Testis (tissue), 3 donors: Measurements from ENCODE around the gene TRIL. TPM values are rescaled to one million over a fixed set of nuclear protein-coding genes. Genes with fewer than 3 reads are reported as not detected.

ENCODE experiments used
- DNase-seq: peaks from one replicate; pipeline ENCODE4 v3.0.0-alpha.2; 2019
- H3K27ac ChIP-seq, 2 donors: fragments of 200-600 bp; sonication (generic); one replicate each; pipeline ENCODE4 v1.5.1; 2019
- H3K27me3 ChIP-seq: fragments of 200-600 bp; sonication (generic); one replicate; pipeline ENCODE4 v1.5.1; 2019
- H3K36me3 ChIP-seq: fragments of 200-600 bp; sonication (generic); one replicate; pipeline ENCODE4 v1.5.1; 2017; ENCODE audit warnings: low read depth; ENCODE audit errors: missing control alignments
- H3K4me1 ChIP-seq: fragments of 200-600 bp; sonication (generic); one replicate; pipeline ENCODE4 v1.5.1; 2019
- H3K4me3 ChIP-seq, 2 donors: fragments of 200-600 bp; sonication (generic); one replicate each; pipeline ENCODE4 v1.5.1; 2017 to 2019
- H3K9me3 ChIP-seq: fragments of 200-600 bp; sonication (generic); one replicate; pipeline ENCODE4 v1.5.1; 2017
- POLR2A ChIP-seq: fragments of 450-650 bp; IDR thresholded peaks from one replicate; pipeline ENCODE4 v1.6.1; 2017; ENCODE audit warnings: antibody characterized with exemption, mild to moderate bottlenecking, moderate library complexity
- WGBS, 2 donors: methylation state at CpG; one replicate each; pipeline ENCODE4 v1.1.5; 2018; 5-methylcytosine and 5-hydroxymethylcytosine counted together
- intact Hi-C: fragments of 100-400 bp; cut with DNase I; formaldehyde crosslinking; loops from one replicate; pipeline ENCODE4 v1.15.1; 2023; ENCODE audit warnings: low total_unique reads
- polyA plus RNA-seq: library from polyadenylated mRNA; stranded (reverse); fragments of 350-450 nt; fragmentation: Illumina TruSeq; extraction: RNeasy Lipid Tissue Mini Kit (QIAGEN cat#74804); gene quantifications from one replicate; pipeline ENCODE4 v1.2.3, GENCODE V29; 2014; ENCODE audit warnings: low read depth, low replicate concordance; ENCODE audit not compliant: insufficient read depth
- total RNA-seq, 2 donors: library from RNA; depleted of rRNA; stranded (reverse); fragments of >200 nt; gene quantifications; one replicate each; pipeline ENCODE4 v1.2.3, GENCODE V29; 2016
- TF ChIP-seq, protein P1 (sequence below), 3 experiments: fragments of 450-650 bp in 2 of 3; fragments of 200-600 bp in 1 of 3; sonication (generic) in 1 of 3; IDR thresholded peaks; one replicate each; pipeline ENCODE4 v1.5.1; 2016 to 2019; ENCODE audit warnings: antibody characterized with exemption in 3 of 3, mild to moderate bottlenecking in 2 of 3, moderate library complexity in 1 of 3

Gene TRIL
- total and polyA plus RNA-seq, 3 donors from 2014 or later, result 0.99 to 2.0 (median 1.3) TPM

DNA sequence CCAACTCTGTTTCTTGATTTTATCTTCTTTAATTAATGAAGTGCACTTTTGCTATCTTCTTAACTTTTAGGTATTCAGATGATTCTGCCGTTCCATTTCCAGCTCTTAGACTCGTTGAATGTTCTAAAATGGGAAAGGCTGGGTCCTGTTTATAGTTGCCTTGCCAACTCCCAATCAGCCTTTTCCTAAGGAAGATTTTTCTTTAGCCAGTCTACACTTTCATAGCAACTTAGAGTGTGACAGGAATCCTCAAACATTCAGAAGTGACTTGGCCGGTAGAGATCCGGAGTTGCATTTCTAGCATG lies 23.0 kb upstream of the TRIL start:
- H3K36me3 ChIP-seq, result no peaks in the 10 kb centered on the region
- intact Hi-C loops, result no loop called here
- WGBS, 2 donors, result 78 to 81% methylated on average over 4 of the region's 4 CpGs
- H3K27me3 ChIP-seq, result no peaks in the 10 kb centered on the region
- no peaks in the 10 kb centered on the region for H3K4me1 ChIP-seq
- no peak for DNase-seq
- H3K27ac ChIP-seq, result no peak overlapping the region
- H3K9me3 ChIP-seq, result no peaks in the 10 kb centered on the region
- no peak overlapping the region for H3K4me3 ChIP-seq
- TF ChIP-seq, protein P1, sequence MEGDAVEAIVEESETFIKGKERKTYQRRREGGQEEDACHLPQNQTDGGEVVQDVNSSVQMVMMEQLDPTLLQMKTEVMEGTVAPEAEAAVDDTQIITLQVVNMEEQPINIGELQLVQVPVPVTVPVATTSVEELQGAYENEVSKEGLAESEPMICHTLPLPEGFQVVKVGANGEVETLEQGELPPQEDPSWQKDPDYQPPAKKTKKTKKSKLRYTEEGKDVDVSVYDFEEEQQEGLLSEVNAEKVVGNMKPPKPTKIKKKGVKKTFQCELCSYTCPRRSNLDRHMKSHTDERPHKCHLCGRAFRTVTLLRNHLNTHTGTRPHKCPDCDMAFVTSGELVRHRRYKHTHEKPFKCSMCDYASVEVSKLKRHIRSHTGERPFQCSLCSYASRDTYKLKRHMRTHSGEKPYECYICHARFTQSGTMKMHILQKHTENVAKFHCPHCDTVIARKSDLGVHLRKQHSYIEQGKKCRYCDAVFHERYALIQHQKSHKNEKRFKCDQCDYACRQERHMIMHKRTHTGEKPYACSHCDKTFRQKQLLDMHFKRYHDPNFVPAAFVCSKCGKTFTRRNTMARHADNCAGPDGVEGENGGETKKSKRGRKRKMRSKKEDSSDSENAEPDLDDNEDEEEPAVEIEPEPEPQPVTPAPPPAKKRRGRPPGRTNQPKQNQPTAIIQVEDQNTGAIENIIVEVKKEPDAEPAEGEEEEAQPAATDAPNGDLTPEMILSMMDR (IDR thresholded peaks at IDR 0.05), result no peak
- TF ChIP-seq POLR2A, result no peak

DNA sequence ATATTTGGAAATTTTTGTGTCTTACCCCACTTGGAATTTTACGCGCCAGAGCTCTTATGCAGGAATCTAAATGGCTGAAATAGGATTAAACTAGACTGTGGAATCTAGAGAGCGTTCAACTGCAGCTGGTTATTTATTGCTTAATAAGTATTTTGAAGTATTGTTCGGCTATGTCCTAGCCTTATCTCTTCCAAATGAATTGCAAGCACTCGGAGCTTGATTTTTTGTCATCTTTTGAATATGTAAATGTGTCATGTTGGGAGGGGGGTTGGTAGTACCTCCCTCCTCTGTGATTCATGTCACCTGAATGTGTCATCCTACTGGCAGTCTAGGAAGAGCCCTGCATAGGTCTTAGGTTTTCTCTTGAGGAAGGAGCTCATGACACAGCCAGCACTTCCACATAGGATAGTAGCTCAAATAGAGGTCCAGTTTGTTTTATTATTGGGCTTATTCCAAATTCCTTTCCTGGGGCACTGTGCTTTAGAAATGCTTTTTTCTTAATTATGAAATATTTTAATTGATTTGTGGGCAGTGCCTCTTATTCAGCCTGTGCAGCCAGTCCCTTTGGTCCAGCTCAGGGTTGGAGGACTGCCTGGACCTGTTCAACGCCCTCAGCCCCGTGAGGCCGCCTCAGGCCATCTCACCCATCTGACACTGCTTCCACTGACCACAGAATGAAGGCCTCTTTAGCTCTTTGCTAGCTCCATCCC lies 22.5 kb upstream of the TRIL start:
- Histone ChIP-seq H3K4me1 (no peaks in the 10 kb centered on the region), H3K9me3 (no peaks in the 10 kb centered on the region), H3K4me3 (no peak overlapping the region), H3K36me3 (no peaks in the 10 kb centered on the region), H3K27ac (no peak overlapping the region), H3K27me3 (no peaks in the 10 kb centered on the region)
- 76 to 89% methylated on average over 8 of the region's 8 CpGs for WGBS, 2 donors
- intact Hi-C loops, result no loop called here
- TF ChIP-seq, protein P1 (IDR thresholded peaks at IDR 0.05), result no peak
- no peak for TF ChIP-seq POLR2A
- no peak for DNase-seq

DNA sequence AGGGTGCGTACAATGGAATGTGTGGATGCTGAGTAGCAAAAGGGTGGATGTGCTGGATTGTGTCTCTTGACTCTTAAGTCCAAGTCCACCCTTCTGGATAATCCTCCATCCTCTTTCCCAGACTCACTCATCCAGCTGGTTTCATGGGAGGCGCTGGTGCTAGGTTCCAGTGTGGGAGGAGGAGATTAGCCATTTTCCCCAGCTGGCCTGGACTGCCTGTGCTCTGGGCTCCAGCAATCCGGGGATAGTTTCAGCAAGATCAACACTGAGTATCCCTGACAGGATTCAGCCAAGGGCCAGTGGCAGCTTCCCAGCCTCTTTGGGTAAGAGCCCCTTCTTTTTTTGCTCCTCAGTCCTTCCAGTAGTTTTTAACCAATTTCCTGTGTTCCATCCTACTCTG lies 21.6 kb upstream of the TRIL start:
- 71 to 80% methylated on average over 3 of the region's 3 CpGs for WGBS, 2 donors

DNA sequence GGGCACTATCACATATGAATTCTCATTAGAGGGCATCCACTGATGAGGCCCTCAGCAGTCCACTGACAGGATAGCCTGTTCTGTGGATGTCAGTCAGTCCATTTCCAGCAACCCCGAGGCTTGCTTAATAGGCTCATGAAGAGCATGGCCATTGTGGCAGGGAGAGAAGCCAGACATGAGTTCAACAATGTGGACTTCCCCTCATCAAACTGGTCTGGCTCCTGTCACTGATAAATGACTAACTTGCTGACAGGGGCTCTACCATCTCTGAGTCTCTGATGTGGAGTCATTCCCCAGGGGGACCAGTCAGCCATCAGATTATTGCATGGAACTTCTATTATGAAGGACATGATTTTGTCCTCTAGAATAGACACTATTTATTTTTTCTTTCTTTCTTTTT lies 19.8 kb upstream of the TRIL start:
- TF ChIP-seq, protein P1 (IDR thresholded peaks at IDR 0.05), result no peak
- TF ChIP-seq POLR2A, result no peak
- 63 to 95% methylated on average over 1 of the region's 1 CpG for WGBS, 2 donors

More for the DNA sequence above, 21.6 kb upstream of the TRIL start:
- Histone ChIP-seq H3K4me3 (no peak overlapping the region), H3K27ac (no peak overlapping the region), H3K27me3 (no peaks in the 10 kb centered on the region), H3K4me1 (no peaks in the 10 kb centered on the region), H3K36me3 (no peaks in the 10 kb centered on the region), H3K9me3 (no peaks in the 10 kb centered on the region)
- TF ChIP-seq, protein P1 (IDR thresholded peaks at IDR 0.05), result no peak
- TF ChIP-seq POLR2A, result no peak
- intact Hi-C loops, result no loop called here
- no peak for DNase-seq

DNA sequence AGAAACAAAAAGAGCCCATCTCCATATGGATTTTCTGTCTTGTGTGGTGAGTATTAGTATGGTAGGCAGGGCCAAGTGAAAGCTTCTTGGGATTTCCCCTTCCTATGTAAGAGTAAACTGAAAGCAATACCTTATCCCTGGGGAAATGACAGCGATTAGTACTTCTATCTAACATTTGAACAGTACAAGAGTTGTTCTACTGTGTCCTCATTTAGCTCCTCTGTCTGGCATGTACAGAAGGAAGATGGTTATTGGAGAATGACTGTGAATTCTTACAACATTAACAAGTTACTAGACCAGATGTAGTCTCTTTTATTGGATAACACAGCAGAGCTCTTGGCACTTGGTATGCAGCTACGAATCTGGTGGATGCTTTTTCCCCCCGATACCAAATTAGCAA lies 17.9 kb upstream of the TRIL start:
- 90 to 94% methylated on average over 3 of the region's 3 CpGs for WGBS, 2 donors
- DNase-seq, result no peak
- no peaks in the 10 kb centered on the region for H3K4me1 ChIP-seq
- no peaks in the 10 kb centered on the region for H3K36me3 ChIP-seq
- intact Hi-C loops, result no loop called here
- H3K4me3 ChIP-seq, result no peak overlapping the region
- no peaks in the 10 kb centered on the region for H3K9me3 ChIP-seq
- no peaks in the 10 kb centered on the region for H3K27me3 ChIP-seq
- no peak overlapping the region for H3K27ac ChIP-seq
- no peak for TF ChIP-seq POLR2A
- TF ChIP-seq, protein P1 (IDR thresholded peaks at IDR 0.05), result no peak

More for the DNA sequence above, 19.8 kb upstream of the TRIL start:
- no peaks in the 10 kb centered on the region for H3K27me3 ChIP-seq
- intact Hi-C loops, result no loop called here
- no peak overlapping the region for H3K27ac ChIP-seq
- no peaks in the 10 kb centered on the region for H3K9me3 ChIP-seq
- no peaks in the 10 kb centered on the region for H3K36me3 ChIP-seq
- no peaks in the 10 kb centered on the region for H3K4me1 ChIP-seq
- no peak for DNase-seq
- H3K4me3 ChIP-seq, result no peak overlapping the region
